ENCODE measurements around the gene NF1.

GRCh38 chr17:31167111-31167510 lies 72.3 kb downstream of the NF1 start:
- TF ChIP-seq CTCF (IDR thresholded peaks at IDR 0.05) (no peak), EP300 (IDR thresholded peaks at IDR 0.05; ENCODE audit: low read depth) (no peak), POLR2AphosphoS5 (IDR thresholded peaks at IDR 0.05) (no peak)
